ENCODE data around the gene DICER1. TPM values are rescaled to one million over a fixed set of nuclear protein-coding genes. Genes with fewer than 3 reads are reported as not detected.

DICER1 gene
- total RNA-seq, 1 experiment from 2014 or later: 198 TPM

- Histone ChIP-seq H3K4me3 (no peak overlapping the region), H3K27me3 (no peaks in the 10 kb centered on the region), H3K27ac (no peak overlapping the region), H3K4me1 (peaks cover 2% of the 10 kb centered on the region; the same call in 1 of the 2 replicates), H3K9me3 (replicated peaks) (no peaks in the 10 kb centered on the region), H3K36me3 (peaks cover 60% of the 10 kb centered on the region)
- DNase-seq: no peak
Observed at GRCh38 chr14:95132760-95133159, 24.6 kb downstream of the DICER1 start.

- Histone ChIP-seq H3K4me1 (peaks cover 23% of the 10 kb centered on the region), H3K4me3 (no peak overlapping the region), H3K36me3 (peaks cover 56% of the 10 kb centered on the region)
Observed at GRCh38 chr14:95130549-95130948, 26.8 kb downstream of the DICER1 start.

GRCh38 chr14:95128140-95128539 is 29.2 kb downstream of the DICER1 start:
- no peaks in the 10 kb centered on the region for H3K9me3 ChIP-seq (replicated peaks)
- no peak overlapping the region for H3K27ac ChIP-seq
- no peak overlapping the region for H3K4me3 ChIP-seq
- no peak for DNase-seq
- peaks cover 42% of the 10 kb centered on the region for H3K4me1 ChIP-seq
- H3K27me3 ChIP-seq: no peaks in the 10 kb centered on the region
- H3K36me3 ChIP-seq: peaks cover 60% of the 10 kb centered on the region

More at GRCh38 chr14:95130549-95130948, 26.8 kb downstream of the DICER1 start:
- H3K27ac ChIP-seq: no peak overlapping the region
- no peak for DNase-seq
- H3K9me3 ChIP-seq (replicated peaks): no peaks in the 10 kb centered on the region
- H3K27me3 ChIP-seq: no peaks in the 10 kb centered on the region

- Histone ChIP-seq H3K36me3 (peaks cover 60% of the 10 kb centered on the region), H3K27ac (no peak overlapping the region), H3K27me3 (no peaks in the 10 kb centered on the region), H3K4me1 (peaks cover 48% of the 10 kb centered on the region), H3K9me3 (replicated peaks) (no peaks in the 10 kb centered on the region), H3K4me3 (no peak overlapping the region)
- no peak for DNase-seq
Observed at GRCh38 chr14:95127531-95127911, 29.8 kb downstream of the DICER1 start.

- DNase-seq: no peak
- Histone ChIP-seq H3K4me1 (peaks cover 51% of the 10 kb centered on the region), H3K36me3 (peaks cover 56% of the 10 kb centered on the region)
Observed at GRCh38 chr14:95126906-95127530, 30.3 kb downstream of the DICER1 start.

GRCh38 chr14:95125915-95126314 is 31.4 kb downstream of the DICER1 start:
- H3K4me1 ChIP-seq: peaks cover 62% of the 10 kb centered on the region
- DNase-seq: peak; percentile 40 to 73
- H3K36me3 ChIP-seq: peaks cover 46% of the 10 kb centered on the region
- H3K27ac ChIP-seq: peak overlapping the region; percentile 79
- no peaks in the 10 kb centered on the region for H3K9me3 ChIP-seq (replicated peaks)
- no peaks in the 10 kb centered on the region for H3K27me3 ChIP-seq
- H3K4me3 ChIP-seq: no peak overlapping the region

More at GRCh38 chr14:95126906-95127530, 30.3 kb downstream of the DICER1 start:
- Histone ChIP-seq H3K9me3 (replicated peaks) (no peaks in the 10 kb centered on the region), H3K27ac (no peak overlapping the region; the same call in 1 of the 2 replicates), H3K27me3 (no peaks in the 10 kb centered on the region), H3K4me3 (no peak overlapping the region)

- H3K4me1 ChIP-seq: peaks cover 69% of the 10 kb centered on the region
- no peaks in the 10 kb centered on the region for H3K27me3 ChIP-seq
- no peak overlapping the region for H3K4me3 ChIP-seq
- H3K9me3 ChIP-seq (replicated peaks): no peaks in the 10 kb centered on the region
- H3K27ac ChIP-seq: peak overlapping the region; percentile 98
- H3K36me3 ChIP-seq: peaks cover 41% of the 10 kb centered on the region
- peak; percentile 85 to 96 for DNase-seq
Observed at GRCh38 chr14:95125221-95125620, 32.1 kb downstream of the DICER1 start.

GRCh38 chr14:95123891-95124579 is 33.3 kb downstream of the DICER1 start:
- peak; percentile 50 to 74 for DNase-seq
- no peak overlapping the region for H3K4me3 ChIP-seq
- H3K4me1 ChIP-seq: peaks cover 79% of the 10 kb centered on the region

GRCh38 chr14:95122621-95122945 is 34.7 kb downstream of the DICER1 start:
- no peaks in the 10 kb centered on the region for H3K9me3 ChIP-seq (replicated peaks)
- no peaks in the 10 kb centered on the region for H3K27me3 ChIP-seq
- DNase-seq: no peak
- peaks cover 34% of the 10 kb centered on the region for H3K36me3 ChIP-seq
- H3K4me3 ChIP-seq: no peak overlapping the region
- peaks cover 89% of the 10 kb centered on the region for H3K4me1 ChIP-seq
- peak overlapping the region; percentile 98 for H3K27ac ChIP-seq

More at GRCh38 chr14:95123891-95124579, 33.3 kb downstream of the DICER1 start:
- H3K36me3 ChIP-seq: peaks cover 35% of the 10 kb centered on the region
- H3K27ac ChIP-seq: peak overlapping the region; percentile 98
- no peaks in the 10 kb centered on the region for H3K27me3 ChIP-seq
- no peaks in the 10 kb centered on the region for H3K9me3 ChIP-seq (replicated peaks)

- peaks cover 39% of the 10 kb centered on the region for H3K36me3 ChIP-seq
- H3K27me3 ChIP-seq: no peaks in the 10 kb centered on the region
- H3K9me3 ChIP-seq (replicated peaks): no peaks in the 10 kb centered on the region
- DNase-seq: peak; percentile 88 to 97
- H3K4me3 ChIP-seq: no peak overlapping the region
- peak overlapping the region; percentile 98 for H3K27ac ChIP-seq
- H3K4me1 ChIP-seq: peaks cover 83% of the 10 kb centered on the region
Observed at GRCh38 chr14:95121911-95122620, 35.3 kb downstream of the DICER1 start.

GRCh38 chr14:95119336-95119735 is 38.0 kb downstream of the DICER1 start:
- H3K4me1 ChIP-seq: peaks cover 63% of the 10 kb centered on the region
- peak overlapping the region; percentile 98; the same call in 1 of the 2 replicates for H3K27ac ChIP-seq
- peaks cover 60% of the 10 kb centered on the region for H3K36me3 ChIP-seq
- no peaks in the 10 kb centered on the region for H3K9me3 ChIP-seq (replicated peaks)
- no peaks in the 10 kb centered on the region for H3K27me3 ChIP-seq
- DNase-seq: peak in 1 of 2 experiments; percentile 51
- no peak overlapping the region for H3K4me3 ChIP-seq

GRCh38 chr14:95117937-95118721 is 39.2 kb downstream of the DICER1 start:
- peaks cover 55% of the 10 kb centered on the region for H3K36me3 ChIP-seq
- H3K27me3 ChIP-seq: no peaks in the 10 kb centered on the region
- H3K4me3 ChIP-seq: no peak overlapping the region
- H3K4me1 ChIP-seq: peaks cover 51% of the 10 kb centered on the region
- DNase-seq: peak; percentile 35 to 70
- no peaks in the 10 kb centered on the region for H3K9me3 ChIP-seq (replicated peaks)
- H3K27ac ChIP-seq: no peak overlapping the region; the same call in 1 of the 2 replicates

GRCh38 chr14:95113476-95113875 is 43.9 kb downstream of the DICER1 start:
- no peak for DNase-seq
- H3K36me3 ChIP-seq: peaks cover 89% of the 10 kb centered on the region
- peaks cover 11% of the 10 kb centered on the region for H3K4me1 ChIP-seq
- no peaks in the 10 kb centered on the region for H3K27me3 ChIP-seq
- H3K27ac ChIP-seq: no peak overlapping the region
- no peak overlapping the region for H3K4me3 ChIP-seq
- no peaks in the 10 kb centered on the region for H3K9me3 ChIP-seq (replicated peaks)

GRCh38 chr14:95111507-95112164 is 45.7 kb downstream of the DICER1 start:
- no peak overlapping the region for H3K27ac ChIP-seq
- H3K27me3 ChIP-seq: no peaks in the 10 kb centered on the region
- H3K36me3 ChIP-seq: peaks cover 93% of the 10 kb centered on the region
- H3K4me3 ChIP-seq: no peak overlapping the region
- DNase-seq: no peak
- H3K9me3 ChIP-seq (replicated peaks): no peaks in the 10 kb centered on the region
- 0 out of 2 replicates have a peak, but pooled peaks cover 4% of the 10 kb centered on the region for H3K4me1 ChIP-seq

Data from SJCRH30 (cell line).